ELR (cell line): ENCODE measurements around the gene ZNF283.
A peak's percentile ranks its signal among the peaks of the same experiment; 100 is the strongest.

Source experiments
- DNase-seq: peaks from one replicate; pipeline ENCODE4 v3.0.0-alpha.2; 2015; ENCODE audit warnings: low read depth

The ZNF283 gene

GRCh38 chr19:43826787-43827754, at the start of gene ZNF283:
Gene ZNF283, plus strand, starts transcription at chr19:43827321. Its CDS starts 6,184 bp downstream, at chr19:43833505.
- peak; percentile 92 for DNase-seq

- no peak for DNase-seq
Measured at GRCh38 chr19:43778651-43779050, 48.5 kb upstream of the ZNF283 start.

- no peak for DNase-seq
Measured at GRCh38 chr19:43779147-43779819, 47.8 kb upstream of the ZNF283 start.

GRCh38 chr19:43779820-43780219, 47.3 kb upstream of the ZNF283 start:
- DNase-seq, result no peak

GRCh38 chr19:43780706-43781525, 46.2 kb upstream of the ZNF283 start, which contains the start of gene KCNN4:
Gene KCNN4, minus strand, starts transcription at chr19:43780973. Its CDS starts 112 bp downstream, at chr19:43780861.
- DNase-seq, result peak; percentile 76

- DNase-seq, result no peak
Measured at GRCh38 chr19:43781630-43782310, 45.4 kb upstream of the ZNF283 start.

- DNase-seq, result no peak
Measured at GRCh38 chr19:43782311-43782660, 44.8 kb upstream of the ZNF283 start.

- DNase-seq, result no peak
Measured at GRCh38 chr19:43782689-43783231, 44.4 kb upstream of the ZNF283 start.

- no peak for DNase-seq
Measured at GRCh38 chr19:43783636-43784035, 43.5 kb upstream of the ZNF283 start.

- DNase-seq, result peak; percentile 93
Measured at GRCh38 chr19:43784241-43784980, 42.7 kb upstream of the ZNF283 start.

GRCh38 chr19:43784981-43785808, 41.9 kb upstream of the ZNF283 start:
- DNase-seq, result peak; percentile 87

- no peak for DNase-seq
Measured at GRCh38 chr19:43786665-43787064, 40.5 kb upstream of the ZNF283 start.

GRCh38 chr19:43789029-43789428, 38.1 kb upstream of the ZNF283 start:
- DNase-seq, result peak; percentile 56

- DNase-seq, result no peak
Measured at GRCh38 chr19:43790587-43790986, 36.5 kb upstream of the ZNF283 start.

- no peak for DNase-seq
Measured at GRCh38 chr19:43797118-43797517, 30.0 kb upstream of the ZNF283 start.

- no peak for DNase-seq
Measured at GRCh38 chr19:43797556-43797955, 29.6 kb upstream of the ZNF283 start.

GRCh38 chr19:43798026-43798545, 29.0 kb upstream of the ZNF283 start:
- DNase-seq, result no peak

GRCh38 chr19:43798546-43799409, 28.3 kb upstream of the ZNF283 start:
- peak; percentile 35 for DNase-seq
